Pulmonary artery endothelial cell (primary cell): ENCODE data around the gene C10orf105. TPM values are rescaled to one million over a fixed set of nuclear protein-coding genes. Genes with fewer than 3 reads are reported as not detected.

Experiments used
- DNase-seq: peaks from one replicate; pipeline ENCODE4 v3.0.0-alpha.2; 2011; ENCODE audit warnings: low read depth, low spot score
- total RNA-seq: library from RNA; depleted of rRNA; stranded (reverse); fragments of >200 nt; gene quantifications from 2 replicates; pipeline ENCODE4 v1.2.3, GENCODE V29; 2014

Gene C10orf105
- total RNA-seq, 1 donor from 2014 or later, result not detected

GRCh38 chr10:71751515-71752224 is 32.1 kb upstream of the C10orf105 start:
- DNase-seq, result no peak

DNA sequence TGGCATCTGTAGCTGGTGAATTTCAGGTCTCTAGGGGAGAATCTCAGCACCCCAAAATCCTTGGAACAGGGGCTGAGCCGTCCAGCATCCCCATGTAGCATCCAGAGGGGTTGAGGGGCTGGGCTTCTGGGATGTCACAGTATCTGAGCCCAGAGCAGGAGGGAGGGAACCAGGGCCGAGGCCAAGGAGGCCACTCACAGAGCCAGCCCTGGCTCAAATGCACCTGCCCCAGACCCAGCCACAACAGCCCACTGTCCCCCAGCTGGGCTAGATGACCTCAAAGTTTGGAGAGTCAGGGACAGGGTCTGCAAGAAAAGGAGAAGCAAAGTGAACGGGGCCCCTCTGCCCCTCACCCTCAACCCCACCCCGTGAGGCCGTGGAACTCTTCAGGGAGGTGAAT is 31.4 kb upstream of the C10orf105 start:
- DNase-seq, result no peak

DNA sequence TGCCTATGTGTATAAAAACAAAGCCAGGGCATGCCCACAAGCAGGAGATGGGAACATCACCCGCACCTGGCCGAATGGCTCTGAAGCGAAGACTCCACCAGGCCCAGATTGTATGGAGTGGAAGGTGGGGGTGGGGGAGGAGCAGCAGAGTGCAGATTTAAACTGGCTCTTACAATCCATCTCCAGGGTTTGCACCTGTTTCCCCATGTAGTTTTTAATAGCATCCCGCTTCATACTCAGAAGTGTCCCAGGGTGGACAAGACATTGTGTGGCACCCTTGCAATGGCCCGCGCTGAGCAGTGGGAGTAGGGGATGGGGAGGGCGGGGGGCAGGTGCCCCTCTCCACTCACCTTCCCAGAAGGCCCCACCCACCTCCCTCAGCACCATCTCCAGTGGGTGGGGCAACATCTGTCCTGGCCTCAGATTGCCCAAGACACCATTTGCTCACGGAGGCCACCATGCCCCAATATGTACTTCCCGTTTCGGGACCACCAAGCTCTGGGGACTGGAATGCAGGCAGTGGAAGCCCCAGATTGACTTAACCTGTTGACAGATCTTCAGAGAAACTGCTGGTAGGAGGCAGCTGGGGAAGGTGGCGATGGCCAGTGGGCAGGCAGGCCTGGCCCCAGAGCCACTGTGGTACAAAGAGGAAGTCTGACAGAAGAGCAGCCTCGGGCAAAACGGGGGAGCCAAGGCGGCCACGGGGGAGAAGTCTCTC is 30.7 kb upstream of the C10orf105 start:
- no peak for DNase-seq

DNA sequence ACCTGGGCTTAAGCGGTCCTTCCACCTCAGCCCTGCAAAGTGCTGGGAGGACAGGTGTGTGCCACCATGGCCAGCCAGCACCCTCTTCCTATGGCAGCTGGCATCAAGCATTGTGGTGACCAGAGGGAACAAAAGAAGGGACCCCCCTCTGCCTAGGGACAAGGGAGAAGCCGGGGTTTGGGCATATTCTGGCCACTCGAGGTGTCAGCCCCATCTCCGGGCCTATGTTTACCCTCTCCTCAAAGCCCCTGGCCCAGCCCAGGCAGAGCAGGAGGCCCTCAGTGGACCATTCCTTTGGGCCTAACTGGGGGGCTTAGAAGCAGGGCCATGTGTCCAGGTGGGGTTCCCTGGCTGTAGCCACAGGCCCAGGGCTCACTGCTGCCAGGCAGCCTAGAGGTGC is 29.8 kb upstream of the C10orf105 start:
- DNase-seq, result no peak

DNA sequence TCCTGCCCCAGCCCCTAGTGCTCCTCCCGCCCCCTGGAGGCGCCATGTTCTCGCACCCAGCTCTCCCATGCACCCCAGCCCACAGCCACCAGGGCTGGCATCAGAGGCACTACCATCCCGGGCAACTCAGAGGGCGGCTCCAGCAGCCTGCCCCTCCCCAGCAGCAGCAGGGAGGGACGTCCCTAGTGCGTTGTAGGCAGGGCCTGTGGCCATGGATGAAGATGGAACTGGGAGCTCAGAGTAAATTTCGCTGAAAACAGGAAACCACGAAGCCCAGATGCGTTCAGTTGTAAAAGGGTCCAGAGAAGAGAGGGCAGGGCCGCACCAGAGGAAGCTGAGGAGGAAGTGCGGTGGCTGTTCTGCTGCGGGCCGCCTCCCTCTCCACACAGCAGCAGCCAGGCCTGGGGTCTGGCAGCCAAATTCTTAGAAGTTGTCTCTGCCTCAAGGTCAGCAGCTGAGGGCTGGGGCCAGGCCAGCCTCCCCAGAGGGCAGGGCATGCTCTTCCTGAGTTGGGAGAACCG is 29.2 kb upstream of the C10orf105 start:
- DNase-seq, result no peak

- DNase-seq, result no peak
Observed at GRCh38 chr10:71747551-71748523, 28.3 kb upstream of the C10orf105 start.

DNA sequence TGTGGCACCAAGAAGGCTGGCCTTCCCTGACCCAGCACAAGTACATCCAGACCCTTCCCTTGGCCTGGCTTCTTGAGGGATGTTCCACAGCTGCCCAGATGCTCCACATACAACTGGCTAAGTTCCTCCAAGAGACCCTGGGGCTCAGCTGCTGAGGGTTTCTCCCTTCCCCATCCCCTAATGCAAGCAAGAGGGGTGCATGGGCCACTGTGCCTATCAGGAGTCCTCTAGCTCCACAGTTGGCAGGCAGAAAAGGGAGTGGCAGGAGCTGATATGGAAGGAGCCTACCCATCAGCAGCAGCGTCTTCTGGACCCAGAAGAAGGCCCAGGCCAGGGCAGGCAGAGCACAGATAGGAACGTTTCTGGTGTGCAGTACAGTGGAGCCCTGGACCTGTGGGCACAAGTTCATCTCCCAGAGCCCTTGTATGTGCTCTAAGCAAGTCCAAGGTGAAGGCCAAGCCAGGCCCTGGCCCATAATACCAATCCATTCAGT is 27.5 kb upstream of the C10orf105 start:
- no peak for DNase-seq

DNA sequence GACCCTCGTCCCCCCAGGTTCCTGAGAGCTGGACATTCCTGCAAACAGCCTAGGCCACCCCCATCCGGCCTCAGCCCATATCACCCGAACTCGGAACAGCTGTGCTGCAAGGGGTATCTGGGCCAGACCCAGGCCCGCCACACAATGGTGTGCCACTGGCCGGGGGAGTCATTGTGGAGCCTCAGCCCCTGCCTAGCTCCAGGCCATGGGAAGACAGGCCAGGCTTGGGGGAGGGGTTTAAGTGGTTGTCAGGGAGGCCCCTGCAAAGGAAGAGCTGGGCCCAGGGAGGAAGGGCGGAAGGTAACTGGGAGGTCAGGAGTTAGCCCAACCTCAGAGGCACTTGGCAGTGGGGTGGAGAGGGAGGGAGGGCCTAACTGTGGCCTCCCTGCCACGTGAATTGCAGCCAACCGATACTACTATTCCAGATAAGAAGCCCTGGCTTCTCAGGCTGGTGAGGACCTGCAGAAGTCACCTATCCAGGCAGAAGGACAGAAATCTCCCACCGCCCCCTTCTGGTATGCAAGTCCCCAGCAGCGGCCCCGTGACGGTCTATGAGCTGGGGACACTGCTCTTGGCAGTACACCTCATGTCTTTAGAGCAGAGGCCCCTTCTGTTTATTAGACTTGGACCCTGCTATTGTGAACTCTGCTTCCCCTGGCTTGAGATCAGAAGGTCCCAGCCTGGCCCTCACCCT is 26.9 kb upstream of the C10orf105 start:
- DNase-seq, result no peak

- no peak for DNase-seq
Observed at GRCh38 chr10:71745664-71746250, 26.2 kb upstream of the C10orf105 start.

- DNase-seq, result no peak
Observed at GRCh38 chr10:71744897-71745663, 25.5 kb upstream of the C10orf105 start.

DNA sequence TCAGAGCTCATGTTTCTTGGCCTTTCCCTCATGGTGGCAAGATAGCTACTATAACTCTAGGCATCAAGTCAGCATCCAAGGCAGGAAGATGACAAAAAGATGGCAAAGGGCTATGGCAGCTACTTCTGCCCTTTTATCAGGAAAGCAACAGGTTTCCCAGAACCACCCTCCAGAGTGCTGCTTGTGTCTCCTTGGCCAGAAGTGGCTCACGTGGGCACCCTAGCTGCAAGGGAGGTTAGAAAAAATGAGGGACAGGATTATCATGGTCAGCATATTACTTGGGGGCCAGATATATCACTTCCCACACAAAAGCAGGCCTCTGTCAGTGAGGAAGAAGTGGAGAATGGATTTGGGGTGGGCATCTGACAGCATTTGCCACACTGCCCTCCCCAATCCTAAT is 24.3 kb upstream of the C10orf105 start:
- DNase-seq, result no peak

- no peak for DNase-seq
Observed at GRCh38 chr10:71743089-71743838, 23.7 kb upstream of the C10orf105 start.

DNA sequence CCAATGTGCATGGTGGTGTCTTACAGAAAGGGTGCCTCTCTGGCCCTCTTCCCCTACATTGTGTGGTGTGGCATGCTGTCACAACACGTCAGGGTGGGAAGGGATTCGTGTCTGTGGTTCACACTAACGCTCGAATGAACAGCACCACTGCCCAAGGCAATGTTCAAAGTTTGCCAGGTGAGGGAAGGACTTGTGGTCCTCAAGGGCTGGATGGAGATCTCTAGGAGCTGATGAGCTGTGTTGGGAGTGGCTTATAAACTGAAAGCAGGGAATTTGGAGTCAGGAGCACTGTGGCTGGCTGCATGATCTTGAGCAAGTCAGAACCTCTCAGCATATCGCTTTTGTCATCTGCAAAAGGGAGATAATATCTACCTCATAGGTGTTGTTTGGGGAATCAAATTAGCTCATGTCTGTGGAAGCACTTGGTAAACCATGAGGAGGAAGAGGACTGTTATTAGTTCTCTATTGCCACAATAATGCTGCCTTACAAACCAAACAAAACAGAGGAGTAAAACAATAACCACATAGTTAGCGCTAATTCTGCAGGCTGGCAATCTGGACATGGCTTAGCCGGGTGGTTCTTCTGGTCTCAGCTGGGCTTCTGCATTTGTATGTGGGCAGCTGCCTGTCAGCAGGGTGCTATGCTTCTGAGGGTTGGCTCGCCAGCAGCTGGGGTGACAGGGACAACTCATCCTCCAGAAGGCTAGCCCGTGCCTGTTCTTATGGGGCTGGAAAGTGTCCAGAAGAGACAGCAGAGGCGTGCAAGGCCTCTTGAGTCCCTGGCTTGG is 22.9 kb upstream of the C10orf105 start:
- DNase-seq, result no peak

- DNase-seq, result no peak
Observed at GRCh38 chr10:71741671-71742070, 22.1 kb upstream of the C10orf105 start.

DNA sequence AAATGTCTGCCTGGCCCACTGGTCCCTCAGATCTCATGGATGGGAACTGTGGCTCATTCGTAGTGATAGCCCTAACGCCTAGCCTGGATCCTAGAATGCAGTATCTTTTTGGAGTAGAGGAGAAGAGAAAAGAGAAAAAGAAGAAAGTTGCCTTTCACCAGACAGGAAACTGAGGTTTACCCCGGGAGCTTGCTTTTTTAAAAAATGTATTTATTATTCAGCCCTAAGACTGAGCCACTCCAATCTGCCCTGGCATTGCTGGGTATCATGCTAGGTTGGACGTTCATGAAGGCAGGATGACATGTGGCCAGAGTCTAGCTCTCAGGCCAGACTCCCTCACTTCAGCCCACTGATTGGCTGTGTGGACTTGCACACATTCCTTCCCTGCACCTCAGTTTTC is 21.5 kb upstream of the C10orf105 start:
- no peak for DNase-seq

GRCh38 chr10:71740069-71740653 is 20.6 kb upstream of the C10orf105 start:
- DNase-seq, result no peak

DNA sequence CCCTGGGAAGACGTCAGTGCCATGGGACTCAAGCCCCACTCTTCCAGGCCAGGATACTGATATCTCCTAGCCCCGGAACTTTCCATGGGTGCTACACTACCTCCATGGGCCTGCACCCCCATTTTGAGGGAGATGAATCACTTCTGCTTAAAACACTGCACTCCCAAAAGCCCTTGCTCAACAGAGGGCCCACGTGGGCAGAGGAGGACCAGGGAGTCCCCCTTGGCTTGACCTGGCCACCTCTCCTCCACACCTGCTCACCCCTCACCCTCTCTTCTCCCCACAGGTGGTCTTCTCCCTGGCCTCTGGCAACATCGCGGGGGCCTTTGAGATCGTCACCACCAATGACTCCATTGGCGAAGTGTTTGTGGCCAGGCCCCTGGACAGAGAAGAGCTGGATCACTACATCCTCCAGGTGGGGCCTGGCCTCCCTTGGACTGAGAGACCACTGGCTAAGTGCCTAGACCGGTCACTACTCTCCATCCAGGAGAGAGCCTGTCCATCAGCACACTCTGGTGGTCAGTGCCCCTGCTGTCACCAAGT is 19.9 kb upstream of the C10orf105 start:
- DNase-seq, result no peak

- no peak for DNase-seq
Observed at GRCh38 chr10:71737834-71738197, 18.2 kb upstream of the C10orf105 start.
